ENCODE measurements around the gene PLGLB1. TPM values are rescaled to one million over a fixed set of nuclear protein-coding genes. Genes with fewer than 3 reads are reported as not detected.
A peak's percentile ranks its signal among the peaks of the same experiment; 100 is the strongest.
"Not testable (repeated sequence)": the region's sequence is repeated elsewhere in the genome, so short reads cannot be mapped to it uniquely, and the experiment has no call there.

The PLGLB1 gene
- total RNA-seq (2022), result 1.8 TPM in 1 of 2 replicates, not detected in the other
- percentile 31 among the genes with signal in this experiment for Bru-seq, nascent RNA
- percentile 23 among the genes with signal in this experiment for BruChase-seq, experiment 1, labeled RNA remaining after a 6-hour chase
- BruChase-seq, experiment 2, labeled RNA remaining after a 2-hour chase, result percentile 40 among the genes with signal in this experiment
- long read RNA-seq, result 0 reads

- BruUV-seq (replicated peaks); H3K27me3 Mint-ChIP-seq (ENCODE audit: unreplicated experiment); intact Hi-C loops (cut with micrococcal nuclease; ENCODE audit: unreplicated experiment); H3K36me3 Mint-ChIP-seq (ENCODE audit: insufficient read depth, unreplicated experiment); H3K9me3 Mint-ChIP-seq (ENCODE audit: low read depth, unreplicated experiment); H3K27ac Mint-ChIP-seq (ENCODE audit: unreplicated experiment); DNase-seq; H3K4me3 Mint-ChIP-seq (ENCODE audit: low read depth, unreplicated experiment); CTCF ChIA-PET; H3K4me1 Mint-ChIP-seq (ENCODE audit: low read depth, unreplicated experiment): not testable (repeated sequence)
Measured at GRCh38 chr2:87021744-87022143, at the start of gene PLGLB1. TSS of gene PLGLB1 (minus strand) at chr2:87021844. CDS start at chr2:87021783, 61 bp downstream.

DNA sequence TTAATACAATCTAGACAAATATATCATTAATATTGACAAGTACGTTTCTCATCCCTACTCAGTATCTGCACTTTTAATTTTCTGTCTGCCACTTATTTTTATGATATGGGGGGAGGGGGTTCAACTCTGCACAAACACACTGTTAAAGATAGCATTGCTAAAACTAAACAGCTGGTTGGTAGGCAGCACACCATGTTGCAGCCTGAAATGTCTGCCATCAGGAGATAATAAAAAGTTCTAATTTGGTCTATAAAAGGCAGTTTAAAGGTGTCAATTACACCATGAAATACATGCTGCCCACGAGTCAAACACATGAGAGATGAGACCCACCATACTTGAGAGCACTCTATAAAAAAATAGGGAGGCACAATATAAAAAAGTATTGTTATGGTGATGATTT, 42.7 kb upstream of the PLGLB1 start:
- DNase-seq; H3K27me3 Mint-ChIP-seq (ENCODE audit: unreplicated experiment); H3K4me3 Mint-ChIP-seq (ENCODE audit: low read depth, unreplicated experiment); BruUV-seq (replicated peaks); H3K9me3 Mint-ChIP-seq (ENCODE audit: low read depth, unreplicated experiment); intact Hi-C loops (cut with micrococcal nuclease; ENCODE audit: unreplicated experiment); H3K36me3 Mint-ChIP-seq (ENCODE audit: insufficient read depth, unreplicated experiment); H3K27ac Mint-ChIP-seq (ENCODE audit: unreplicated experiment); CTCF ChIA-PET: not testable (repeated sequence)
- peaks cover 12% of the 10 kb centered on the region for H3K4me1 Mint-ChIP-seq (ENCODE audit: low read depth, unreplicated experiment)

DNA sequence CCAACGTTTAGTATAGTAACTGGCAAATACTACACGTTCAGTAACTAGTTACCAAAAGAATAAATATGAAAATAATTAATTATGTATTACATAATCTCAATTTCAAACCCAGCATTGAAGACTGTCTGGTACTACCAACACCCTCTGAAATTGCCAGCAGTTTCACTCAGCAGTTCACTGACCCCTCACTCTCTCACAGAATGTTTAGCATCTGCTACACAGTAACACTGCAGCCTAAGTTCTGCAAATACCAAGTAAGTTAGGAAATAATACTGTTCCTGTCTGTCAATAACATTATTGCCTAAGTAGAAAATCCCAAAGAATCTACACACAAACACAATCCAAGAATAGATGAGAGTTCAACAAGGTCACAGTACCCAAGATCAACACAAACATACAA, 41.8 kb upstream of the PLGLB1 start:
- H3K4me3 Mint-ChIP-seq (ENCODE audit: low read depth, unreplicated experiment); CTCF ChIA-PET; H3K27me3 Mint-ChIP-seq (ENCODE audit: unreplicated experiment); H3K36me3 Mint-ChIP-seq (ENCODE audit: insufficient read depth, unreplicated experiment); intact Hi-C loops (cut with micrococcal nuclease; ENCODE audit: unreplicated experiment); BruUV-seq (replicated peaks); H3K9me3 Mint-ChIP-seq (ENCODE audit: low read depth, unreplicated experiment); H3K27ac Mint-ChIP-seq (ENCODE audit: unreplicated experiment); DNase-seq: not testable (repeated sequence)
- peaks cover 12% of the 10 kb centered on the region for H3K4me1 Mint-ChIP-seq (ENCODE audit: low read depth, unreplicated experiment)

GRCh38 chr2:87061519-87061918, 39.9 kb upstream of the PLGLB1 start:
- intact Hi-C loops (cut with micrococcal nuclease; ENCODE audit: unreplicated experiment); H3K4me3 Mint-ChIP-seq (ENCODE audit: low read depth, unreplicated experiment); BruUV-seq (replicated peaks); H3K27ac Mint-ChIP-seq (ENCODE audit: unreplicated experiment); H3K27me3 Mint-ChIP-seq (ENCODE audit: unreplicated experiment); H3K4me1 Mint-ChIP-seq (ENCODE audit: low read depth, unreplicated experiment); H3K9me3 Mint-ChIP-seq (ENCODE audit: low read depth, unreplicated experiment); DNase-seq; CTCF ChIA-PET; H3K36me3 Mint-ChIP-seq (ENCODE audit: insufficient read depth, unreplicated experiment): not testable (repeated sequence)

DNA sequence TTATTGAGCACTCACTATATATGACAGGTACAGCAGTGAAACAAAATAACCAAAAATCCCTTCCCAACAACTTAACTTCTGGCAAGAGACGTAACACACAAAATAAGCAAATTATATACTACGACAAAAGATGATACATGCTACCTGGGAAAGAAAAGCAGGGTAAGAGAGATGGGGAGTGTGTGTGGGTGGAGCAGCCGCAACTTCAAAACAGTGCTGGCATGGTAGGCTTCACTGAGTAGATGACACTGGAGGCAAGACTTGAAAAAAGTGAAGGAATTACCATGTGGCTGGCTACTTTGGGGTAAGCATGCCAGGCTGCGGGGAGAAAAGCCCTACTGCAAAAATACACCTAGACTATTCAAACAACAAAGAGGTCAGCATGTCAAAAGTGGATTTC, 36.0 kb upstream of the PLGLB1 start:
- H3K4me3 Mint-ChIP-seq (ENCODE audit: low read depth, unreplicated experiment); intact Hi-C loops (cut with micrococcal nuclease; ENCODE audit: unreplicated experiment); H3K27ac Mint-ChIP-seq (ENCODE audit: unreplicated experiment); H3K27me3 Mint-ChIP-seq (ENCODE audit: unreplicated experiment); BruUV-seq (replicated peaks); DNase-seq; CTCF ChIA-PET; H3K9me3 Mint-ChIP-seq (ENCODE audit: low read depth, unreplicated experiment); H3K4me1 Mint-ChIP-seq (ENCODE audit: low read depth, unreplicated experiment); H3K36me3 Mint-ChIP-seq (ENCODE audit: insufficient read depth, unreplicated experiment): not testable (repeated sequence)

DNA sequence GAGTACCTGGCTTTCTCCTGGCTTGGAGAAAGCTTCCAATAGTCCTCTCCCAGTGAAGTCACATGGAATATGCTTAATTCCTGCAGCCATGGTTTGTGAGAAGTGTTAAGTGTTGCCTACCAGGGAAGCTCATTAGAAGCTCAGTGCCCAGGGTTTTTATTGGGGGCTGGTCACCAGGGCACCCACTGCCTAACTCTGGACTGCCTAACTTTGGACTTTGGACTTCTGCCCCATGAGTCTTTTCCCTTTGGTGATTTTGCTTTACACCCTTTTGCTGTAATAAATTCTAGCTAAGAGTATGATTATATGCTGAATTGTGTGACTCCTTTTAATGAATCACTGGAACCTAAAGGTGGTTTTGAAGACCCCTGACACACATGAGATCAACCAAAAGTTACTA, 35.2 kb upstream of the PLGLB1 start:
- H3K9me3 Mint-ChIP-seq (ENCODE audit: low read depth, unreplicated experiment); intact Hi-C loops (cut with micrococcal nuclease; ENCODE audit: unreplicated experiment); H3K36me3 Mint-ChIP-seq (ENCODE audit: insufficient read depth, unreplicated experiment); CTCF ChIA-PET; BruUV-seq (replicated peaks); H3K4me1 Mint-ChIP-seq (ENCODE audit: low read depth, unreplicated experiment); H3K27me3 Mint-ChIP-seq (ENCODE audit: unreplicated experiment); H3K27ac Mint-ChIP-seq (ENCODE audit: unreplicated experiment); DNase-seq; H3K4me3 Mint-ChIP-seq (ENCODE audit: low read depth, unreplicated experiment): not testable (repeated sequence)

- H3K36me3 Mint-ChIP-seq (ENCODE audit: insufficient read depth, unreplicated experiment); BruUV-seq (replicated peaks); H3K9me3 Mint-ChIP-seq (ENCODE audit: low read depth, unreplicated experiment); H3K27me3 Mint-ChIP-seq (ENCODE audit: unreplicated experiment); H3K27ac Mint-ChIP-seq (ENCODE audit: unreplicated experiment); DNase-seq; H3K4me3 Mint-ChIP-seq (ENCODE audit: low read depth, unreplicated experiment); intact Hi-C loops (cut with micrococcal nuclease; ENCODE audit: unreplicated experiment); H3K4me1 Mint-ChIP-seq (ENCODE audit: low read depth, unreplicated experiment); CTCF ChIA-PET: not testable (repeated sequence)
Measured at GRCh38 chr2:87056435-87056834, 34.8 kb upstream of the PLGLB1 start.

- CTCF ChIA-PET, DNase-seq: not testable (repeated sequence)
Measured at GRCh38 chr2:87054375-87054774, 32.7 kb upstream of the PLGLB1 start.

More at GRCh38 chr2:87054375-87054774, 32.7 kb upstream of the PLGLB1 start:
- H3K4me1 Mint-ChIP-seq (ENCODE audit: low read depth, unreplicated experiment); H3K27me3 Mint-ChIP-seq (ENCODE audit: unreplicated experiment); H3K36me3 Mint-ChIP-seq (ENCODE audit: insufficient read depth, unreplicated experiment); intact Hi-C loops (cut with micrococcal nuclease; ENCODE audit: unreplicated experiment); H3K4me3 Mint-ChIP-seq (ENCODE audit: low read depth, unreplicated experiment); H3K27ac Mint-ChIP-seq (ENCODE audit: unreplicated experiment); BruUV-seq (replicated peaks); H3K9me3 Mint-ChIP-seq (ENCODE audit: low read depth, unreplicated experiment): not testable (repeated sequence)

Data from Calu3 (cell line).